ENCODE measurements around the gene PDE4D. TPM values are rescaled to one million over a fixed set of nuclear protein-coding genes. Genes with fewer than 3 reads are reported as not detected.

PDE4D gene
- total RNA-seq, 5 donors from 2014 or later (not counting 1 experiment from before 2014, with no cell fraction given) = 45.1 to 136 (median 64.9) TPM

- Mint-ChIP-seq H3K36me3 (no peaks in the 10 kb centered on the region), H3K9me3 (no peaks in the 10 kb centered on the region), H3K27me3 (no peaks in the 10 kb centered on the region), H3K27ac (no peak overlapping the region), H3K4me3 (no peak overlapping the region), H3K4me1 (no peaks in the 10 kb centered on the region)
- POLR2A ChIA-PET = no interaction called here
- no peak for DNase-seq
- no peak overlapping the region for H3K4me3 ChIP-seq (ENCODE audit: control insufficient read depth in 1 of 2, extremely low read depth in 1 of 2, low read length in 1 of 2)
- CTCF ChIA-PET = no interaction called here
- H3K4me1 ChIP-seq (ENCODE audit: control insufficient read depth in 1 of 2, extremely low read depth in 1 of 2, insufficient read depth in 2 of 2, low read length in 2 of 2) = no peaks in the 10 kb centered on the region
- WGBS (ENCODE audit: insufficient coverage) = no CpG with 5 or more reads among the region's 1 CpG
- no peaks in the 10 kb centered on the region for H3K9me3 ChIP-seq
- no peaks in the 10 kb centered on the region for H3K36me3 ChIP-seq (ENCODE audit: control insufficient read depth in 2 of 2, extremely low read depth in 1 of 2, insufficient read depth in 1 of 2, low read length in 1 of 2)
- no peak for ATAC-seq (replicated peaks in 1 of 4)
- H3K27me3 ChIP-seq (replicated peaks in 1 of 2; ENCODE audit: control insufficient read depth in 2 of 2, extremely low read depth in 1 of 2, insufficient read depth in 2 of 2, low read length in 1 of 2) = no peaks in the 10 kb centered on the region
- H3K27ac ChIP-seq (ENCODE audit: low read length) = no peak overlapping the region
Observed at GRCh38 chr5:59720063-59720462, 173.5 kb downstream of the PDE4D start.

GRCh38 chr5:59716966-59717500 lies 176.5 kb downstream of the PDE4D start:
- Mint-ChIP-seq H3K4me3 (no peak overlapping the region), H3K27me3 (no peaks in the 10 kb centered on the region), H3K36me3 (no peaks in the 10 kb centered on the region), H3K27ac (no peak overlapping the region), H3K4me1 (no peaks in the 10 kb centered on the region), H3K9me3 (peaks cover 0 to 5% (median 4%) of the 10 kb centered on the region in 3 donors)
- no peak for DNase-seq
- Histone ChIP-seq H3K4me1 (ENCODE audit: control insufficient read depth in 1 of 2, extremely low read depth in 1 of 2, insufficient read depth in 2 of 2, low read length in 2 of 2) (no peaks in the 10 kb centered on the region), H3K27ac (ENCODE audit: low read length) (no peak overlapping the region), H3K4me3 (ENCODE audit: control insufficient read depth in 1 of 2, extremely low read depth in 1 of 2, low read length in 1 of 2) (no peak overlapping the region), H3K9me3 (no peaks in the 10 kb centered on the region), H3K27me3 (replicated peaks in 1 of 2; ENCODE audit: control insufficient read depth in 2 of 2, extremely low read depth in 1 of 2, insufficient read depth in 2 of 2, low read length in 1 of 2) (no peaks in the 10 kb centered on the region), H3K36me3 (ENCODE audit: control insufficient read depth in 2 of 2, extremely low read depth in 1 of 2, insufficient read depth in 1 of 2, low read length in 1 of 2) (no peaks in the 10 kb centered on the region)
- POLR2A ChIA-PET = no interaction called here
- 40% methylated on average over 1 of the region's 1 CpG for WGBS (ENCODE audit: insufficient coverage)
- CTCF ChIA-PET = no interaction called here
- ATAC-seq (replicated peaks in 1 of 4) = no peak

GRCh38 chr5:59716029-59716428 lies 177.5 kb downstream of the PDE4D start:
- H3K9me3 Mint-ChIP-seq = peaks cover 0 to 5% (median 4%) of the 10 kb centered on the region in 3 donors
- POLR2A ChIA-PET = no interaction called here

GRCh38 chr5:59715228-59715627 lies 178.3 kb downstream of the PDE4D start:
- no peaks in the 10 kb centered on the region for H3K4me1 Mint-ChIP-seq
- no peaks in the 10 kb centered on the region for H3K36me3 Mint-ChIP-seq
- no peaks in the 10 kb centered on the region for H3K9me3 ChIP-seq
- ChIA-PET POLR2A (no interaction called here), CTCF (no interaction called here)
- no peak for DNase-seq
- no peak overlapping the region for H3K27ac ChIP-seq (ENCODE audit: low read length)
- H3K4me3 Mint-ChIP-seq = no peak overlapping the region
- no peak overlapping the region for H3K27ac Mint-ChIP-seq
- no peak overlapping the region for H3K4me3 ChIP-seq (ENCODE audit: control insufficient read depth in 1 of 2, extremely low read depth in 1 of 2, low read length in 1 of 2)
- peaks cover 0 to 5% (median 4%) of the 10 kb centered on the region in 3 donors for H3K9me3 Mint-ChIP-seq
- H3K36me3 ChIP-seq (ENCODE audit: control insufficient read depth in 2 of 2, extremely low read depth in 1 of 2, insufficient read depth in 1 of 2, low read length in 1 of 2) = no peaks in the 10 kb centered on the region
- no peak for ATAC-seq (replicated peaks in 1 of 4)
- WGBS (ENCODE audit: insufficient coverage) = 81% methylated on average over 4 of the region's 5 CpGs
- H3K4me1 ChIP-seq (ENCODE audit: control insufficient read depth in 1 of 2, extremely low read depth in 1 of 2, insufficient read depth in 2 of 2, low read length in 2 of 2) = no peaks in the 10 kb centered on the region
- H3K27me3 Mint-ChIP-seq = no peaks in the 10 kb centered on the region
- H3K27me3 ChIP-seq (replicated peaks in 1 of 2; ENCODE audit: control insufficient read depth in 2 of 2, extremely low read depth in 1 of 2, insufficient read depth in 2 of 2, low read length in 1 of 2) = no peaks in the 10 kb centered on the region

More at GRCh38 chr5:59716029-59716428, 177.5 kb downstream of the PDE4D start:
- Histone ChIP-seq H3K4me3 (ENCODE audit: control insufficient read depth in 1 of 2, extremely low read depth in 1 of 2, low read length in 1 of 2) (no peak overlapping the region), H3K36me3 (ENCODE audit: control insufficient read depth in 2 of 2, extremely low read depth in 1 of 2, insufficient read depth in 1 of 2, low read length in 1 of 2) (no peaks in the 10 kb centered on the region), H3K27me3 (replicated peaks in 1 of 2; ENCODE audit: control insufficient read depth in 2 of 2, extremely low read depth in 1 of 2, insufficient read depth in 2 of 2, low read length in 1 of 2) (no peaks in the 10 kb centered on the region), H3K4me1 (ENCODE audit: control insufficient read depth in 1 of 2, extremely low read depth in 1 of 2, insufficient read depth in 2 of 2, low read length in 2 of 2) (no peaks in the 10 kb centered on the region), H3K27ac (ENCODE audit: low read length) (no peak overlapping the region), H3K9me3 (no peaks in the 10 kb centered on the region)
- ATAC-seq (replicated peaks in 1 of 4) (no peak), DNase-seq (no peak)
- H3K4me1 Mint-ChIP-seq = no peaks in the 10 kb centered on the region
- no peak overlapping the region for H3K27ac Mint-ChIP-seq
- 88% methylated on average over 7 of the region's 9 CpGs for WGBS (ENCODE audit: insufficient coverage)
- no peaks in the 10 kb centered on the region for H3K27me3 Mint-ChIP-seq
- CTCF ChIA-PET = no interaction called here
- H3K4me3 Mint-ChIP-seq = no peak overlapping the region
- H3K36me3 Mint-ChIP-seq = no peaks in the 10 kb centered on the region

- no peak for DNase-seq
- Mint-ChIP-seq H3K4me1 (no peaks in the 10 kb centered on the region), H3K9me3 (peaks cover 0 to 5% (median 4%) of the 10 kb centered on the region in 3 donors), H3K27me3 (no peaks in the 10 kb centered on the region), H3K4me3 (no peak overlapping the region), H3K36me3 (no peaks in the 10 kb centered on the region), H3K27ac (no peak overlapping the region)
- ChIA-PET POLR2A (no interaction called here), CTCF (no interaction called here)
- no peaks in the 10 kb centered on the region for H3K4me1 ChIP-seq (ENCODE audit: control insufficient read depth in 1 of 2, extremely low read depth in 1 of 2, insufficient read depth in 2 of 2, low read length in 2 of 2)
- H3K36me3 ChIP-seq (ENCODE audit: control insufficient read depth in 2 of 2, extremely low read depth in 1 of 2, insufficient read depth in 1 of 2, low read length in 1 of 2) = no peaks in the 10 kb centered on the region
- H3K4me3 ChIP-seq (ENCODE audit: control insufficient read depth in 1 of 2, extremely low read depth in 1 of 2, low read length in 1 of 2) = no peak overlapping the region
- no peak overlapping the region for H3K27ac ChIP-seq (ENCODE audit: low read length)
- 84% methylated on average over 6 of the region's 6 CpGs for WGBS (ENCODE audit: insufficient coverage)
- no peaks in the 10 kb centered on the region for H3K27me3 ChIP-seq (replicated peaks in 1 of 2; ENCODE audit: control insufficient read depth in 2 of 2, extremely low read depth in 1 of 2, insufficient read depth in 2 of 2, low read length in 1 of 2)
- ATAC-seq (replicated peaks in 1 of 4) = no peak
- no peaks in the 10 kb centered on the region for H3K9me3 ChIP-seq
Observed at GRCh38 chr5:59713498-59713844, 180.1 kb downstream of the PDE4D start.

- Histone ChIP-seq H3K27ac (ENCODE audit: low read length) (no peak overlapping the region), H3K36me3 (ENCODE audit: control insufficient read depth in 2 of 2, extremely low read depth in 1 of 2, insufficient read depth in 1 of 2, low read length in 1 of 2) (no peaks in the 10 kb centered on the region), H3K4me3 (ENCODE audit: control insufficient read depth in 1 of 2, extremely low read depth in 1 of 2, low read length in 1 of 2) (no peak overlapping the region), H3K4me1 (ENCODE audit: control insufficient read depth in 1 of 2, extremely low read depth in 1 of 2, insufficient read depth in 2 of 2, low read length in 2 of 2) (no peaks in the 10 kb centered on the region), H3K27me3 (replicated peaks in 1 of 2; ENCODE audit: control insufficient read depth in 2 of 2, extremely low read depth in 1 of 2, insufficient read depth in 2 of 2, low read length in 1 of 2) (no peaks in the 10 kb centered on the region), H3K9me3 (no peaks in the 10 kb centered on the region)
- Mint-ChIP-seq H3K27ac (no peak overlapping the region), H3K4me1 (no peaks in the 10 kb centered on the region), H3K4me3 (no peak overlapping the region), H3K27me3 (no peaks in the 10 kb centered on the region), H3K9me3 (peaks cover 0 to 5% (median 4%) of the 10 kb centered on the region in 3 donors), H3K36me3 (no peaks in the 10 kb centered on the region)
- POLR2A ChIA-PET = no interaction called here
- ATAC-seq (replicated peaks in 1 of 4) (no peak), DNase-seq (peak in 1 of 35 experiments; percentile 28)
- CTCF ChIA-PET = no interaction called here
- WGBS (ENCODE audit: insufficient coverage) = 94% methylated on average over 5 of the region's 6 CpGs
Observed at GRCh38 chr5:59712836-59713497, 180.6 kb downstream of the PDE4D start.
